ENCODE results near the gene CNOT3. TPM values are rescaled to one million over a fixed set of nuclear protein-coding genes. Genes with fewer than 3 reads are reported as not detected.

CNOT3 gene
- polyA plus RNA-seq, 1 of the 3 experiments (the other 2 are of a cell fraction): 14.2 TPM

GRCh38 chr19:54106716-54107115 lies 30.8 kb upstream of the CNOT3 start (continued):
- TF ChIP-seq TAF1 (IDR thresholded peaks at IDR 0.05; ENCODE audit: borderline replicate concordance, low read depth, low read length) (no peak), FOXJ3 (CRISPR knock-in tag; IDR thresholded peaks at IDR 0.05) (no peak), POLR2AphosphoS5 (IDR thresholded peaks at IDR 0.05; ENCODE audit: low read depth, low read length) (no peak), NFIC (IDR thresholded peaks at IDR 0.05; ENCODE audit: borderline replicate concordance) (no peak), TCF12 (IDR thresholded peaks at IDR 0.05) (no peak), RAD21 (IDR thresholded peaks at IDR 0.05; ENCODE audit: low read length) (no peak), ELF1 (IDR thresholded peaks at IDR 0.05) (no peak), MXI1 (IDR thresholded peaks at IDR 0.05; ENCODE audit: low read depth, low read length) (no peak)
- TF ChIP-seq, protein P1, sequence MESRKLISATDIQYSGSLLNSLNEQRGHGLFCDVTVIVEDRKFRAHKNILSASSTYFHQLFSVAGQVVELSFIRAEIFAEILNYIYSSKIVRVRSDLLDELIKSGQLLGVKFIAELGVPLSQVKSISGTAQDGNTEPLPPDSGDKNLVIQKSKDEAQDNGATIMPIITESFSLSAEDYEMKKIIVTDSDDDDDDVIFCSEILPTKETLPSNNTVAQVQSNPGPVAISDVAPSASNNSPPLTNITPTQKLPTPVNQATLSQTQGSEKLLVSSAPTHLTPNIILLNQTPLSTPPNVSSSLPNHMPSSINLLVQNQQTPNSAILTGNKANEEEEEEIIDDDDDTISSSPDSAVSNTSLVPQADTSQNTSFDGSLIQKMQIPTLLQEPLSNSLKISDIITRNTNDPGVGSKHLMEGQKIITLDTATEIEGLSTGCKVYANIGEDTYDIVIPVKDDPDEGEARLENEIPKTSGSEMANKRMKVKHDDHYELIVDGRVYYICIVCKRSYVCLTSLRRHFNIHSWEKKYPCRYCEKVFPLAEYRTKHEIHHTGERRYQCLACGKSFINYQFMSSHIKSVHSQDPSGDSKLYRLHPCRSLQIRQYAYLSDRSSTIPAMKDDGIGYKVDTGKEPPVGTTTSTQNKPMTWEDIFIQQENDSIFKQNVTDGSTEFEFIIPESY (IDR thresholded peaks at IDR 0.05; ENCODE audit: borderline replicate concordance, low read depth): no peak
- TF ChIP-seq, protein P2, sequence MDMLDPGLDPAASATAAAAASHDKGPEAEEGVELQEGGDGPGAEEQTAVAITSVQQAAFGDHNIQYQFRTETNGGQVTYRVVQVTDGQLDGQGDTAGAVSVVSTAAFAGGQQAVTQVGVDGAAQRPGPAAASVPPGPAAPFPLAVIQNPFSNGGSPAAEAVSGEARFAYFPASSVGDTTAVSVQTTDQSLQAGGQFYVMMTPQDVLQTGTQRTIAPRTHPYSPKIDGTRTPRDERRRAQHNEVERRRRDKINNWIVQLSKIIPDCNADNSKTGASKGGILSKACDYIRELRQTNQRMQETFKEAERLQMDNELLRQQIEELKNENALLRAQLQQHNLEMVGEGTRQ (IDR thresholded peaks at IDR 0.05; ENCODE audit: borderline replicate concordance, low read depth, low read length): no peak

- H3K9ac ChIP-seq: no peak overlapping the region
- no peaks in the 10 kb centered on the region for H3K27me3 ChIP-seq (ENCODE audit: insufficient read depth)
- H2AFZ ChIP-seq (ENCODE audit: low read depth): no peak overlapping the region
- no peak overlapping the region for H3K27ac ChIP-seq (ENCODE audit: low read depth in 2 of 2, low read length in 1 of 2)
- H3K36me3 ChIP-seq (replicated peaks in 1 of 2; ENCODE audit: control insufficient read depth in 1 of 2, insufficient read depth in 2 of 2, low read length in 1 of 2): peaks cover 14 to 35% of the 10 kb centered on the region in 2 experiments
- TF ChIP-seq, protein P3, sequence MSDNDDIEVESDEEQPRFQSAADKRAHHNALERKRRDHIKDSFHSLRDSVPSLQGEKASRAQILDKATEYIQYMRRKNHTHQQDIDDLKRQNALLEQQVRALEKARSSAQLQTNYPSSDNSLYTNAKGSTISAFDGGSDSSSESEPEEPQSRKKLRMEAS (IDR thresholded peaks at IDR 0.05; ENCODE audit: low read depth): no peak
- no peak for TF ChIP-seq POLR2AphosphoS5 (IDR thresholded peaks at IDR 0.05; ENCODE audit: low read depth, low read length)
- no peak for TF ChIP-seq RXRA (IDR thresholded peaks at IDR 0.05; ENCODE audit: borderline replicate concordance, low read depth)
- no peak for TF ChIP-seq CHD2 (IDR thresholded peaks at IDR 0.05; ENCODE audit: low read length, partially characterized antibody)
- TF ChIP-seq USF1 (IDR thresholded peaks at IDR 0.05; ENCODE audit: borderline replicate concordance, low read depth): no peak
- no peak for TF ChIP-seq CTCF (IDR thresholded peaks at IDR 0.05)
- TF ChIP-seq TCF12 (IDR thresholded peaks at IDR 0.05): no peak
- TF ChIP-seq SIN3A (IDR thresholded peaks at IDR 0.05; ENCODE audit: borderline replicate concordance, low read depth, low read length): no peak
- TF ChIP-seq GABPA (IDR thresholded peaks at IDR 0.05; ENCODE audit: low read depth): no peak
- TF ChIP-seq, protein P4, sequence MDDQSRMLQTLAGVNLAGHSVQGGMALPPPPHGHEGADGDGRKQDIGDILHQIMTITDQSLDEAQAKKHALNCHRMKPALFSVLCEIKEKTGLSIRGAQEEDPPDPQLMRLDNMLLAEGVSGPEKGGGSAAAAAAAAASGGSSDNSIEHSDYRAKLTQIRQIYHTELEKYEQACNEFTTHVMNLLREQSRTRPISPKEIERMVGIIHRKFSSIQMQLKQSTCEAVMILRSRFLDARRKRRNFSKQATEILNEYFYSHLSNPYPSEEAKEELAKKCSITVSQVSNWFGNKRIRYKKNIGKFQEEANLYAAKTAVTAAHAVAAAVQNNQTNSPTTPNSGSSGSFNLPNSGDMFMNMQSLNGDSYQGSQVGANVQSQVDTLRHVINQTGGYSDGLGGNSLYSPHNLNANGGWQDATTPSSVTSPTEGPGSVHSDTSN (IDR thresholded peaks at IDR 0.05): no peak
- TF ChIP-seq RAD21 (IDR thresholded peaks at IDR 0.05; ENCODE audit: low read length): no peak
- no peaks in the 10 kb centered on the region; a peak in 1 of 4 replicates for H3K4me1 ChIP-seq (ENCODE audit: control insufficient read depth in 1 of 2, insufficient read depth in 2 of 2, low read depth in 1 of 2, low read length in 1 of 2)
- peaks cover 36% of the 10 kb centered on the region for H3K79me2 ChIP-seq (ENCODE audit: insufficient read depth)
- POLR2A ChIA-PET: no interaction called here
- H3F3A ChIP-seq (replicated peaks; ENCODE audit: insufficient read depth): no peaks in the 10 kb centered on the region
- 89% methylated on average over 18 of the region's 21 CpGs for WGBS (ENCODE audit: low lambda C conversion rate)
- DNase-seq: no peak
- H4K20me1 ChIP-seq (ENCODE audit: insufficient read depth): peaks cover 2% of the 10 kb centered on the region; the same call in 1 of the 2 replicates
- no peaks in the 10 kb centered on the region for H3K9me3 ChIP-seq
- no peak overlapping the region for H3K4me2 ChIP-seq
- CTCF ChIA-PET: no interaction called here
- H3K9me2 ChIP-seq: no peaks in the 10 kb centered on the region
- no peak overlapping the region for H3K4me3 ChIP-seq (ENCODE audit: low read depth in 2 of 2, low read length in 1 of 2)
Observed at GRCh38 chr19:54107876-54108490, 29.6 kb upstream of the CNOT3 start.
